Measurements from ENCODE around the gene WDR54.

GRCh38 chr2:74439373-74439772 is 17.8 kb downstream of the WDR54 start:
- TF ChIP-seq TAF1 (IDR thresholded peaks at IDR 0.05; ENCODE audit: borderline replicate concordance, low read depth, low read length) (no peak), YY1 (IDR thresholded peaks at IDR 0.05; ENCODE audit: low read depth, low read length) (no peak), NR2C1 (IDR thresholded peaks at IDR 0.05) (no peak), TARDBP (IDR thresholded peaks at IDR 0.05; ENCODE audit: borderline replicate concordance) (no peak), SMARCA5 (IDR thresholded peaks at IDR 0.05) (no peak), RFX5 (IDR thresholded peaks at IDR 0.05; ENCODE audit: low read depth, low read length) (no peak), PBX3 (IDR thresholded peaks at IDR 0.05; ENCODE audit: insufficient replicate concordance, low read depth, low read length) (no peak), BHLHE40 (IDR thresholded peaks at IDR 0.05; ENCODE audit: borderline replicate concordance in 1 of 2, low read depth in 2 of 2, low read length in 1 of 2) (no peak), IRF3 (IDR thresholded peaks at IDR 0.05) (no peak), CTCF (IDR thresholded peaks at IDR 0.05 in 2 of 3, conservative IDR thresholded peaks at IDR 0.05 in 1 of 3; ENCODE audit: control insufficient read depth in 2 of 3, extremely low read depth in 1 of 3, insufficient read depth in 1 of 3, low read depth in 3 of 3, low read length in 3 of 3) (no peak), ZBED1 (IDR thresholded peaks at IDR 0.05; ENCODE audit: borderline replicate concordance) (no peak), POLR2AphosphoS2 (IDR thresholded peaks at IDR 0.05; ENCODE audit: low read depth, low read length) (no peak), MAX (IDR thresholded peaks at IDR 0.05; ENCODE audit: low read depth, low read length) (no peak), USF2 (IDR thresholded peaks at IDR 0.05; ENCODE audit: borderline replicate concordance, low read depth, low read length) (no peak)

All from GM12878 (cell line).